Sigmoid colon (tissue), 4 donors: ENCODE data around the gene HHAT.

Source experiments
- EP300 ChIP-seq, 4 donors: sonication (generic); formaldehyde crosslinking; IDR thresholded peaks; one replicate each; pipeline ENCODE4 v1.6.1; 2017; ENCODE audit warnings: antibody characterized with exemption in 4 of 4
- POLR2A ChIP-seq, 2 donors: fragments of 450-650 bp; IDR thresholded peaks; one replicate each; pipeline ENCODE4 v1.6.1; 2016; ENCODE audit warnings: antibody characterized with exemption in 2 of 2, mild to moderate bottlenecking in 2 of 2, moderate library complexity in 2 of 2
- POLR2AphosphoS5 ChIP-seq, 4 donors: sonication (generic); formaldehyde crosslinking; IDR thresholded peaks; one replicate each; pipeline ENCODE4 v1.6.1; 2017; ENCODE audit warnings: antibody characterized with exemption in 4 of 4
- TF ChIP-seq, protein P1 (sequence below), 4 experiments: fragments of 450-650 bp in 3 of 4; fragments of 200-600 bp in 1 of 4; IDR thresholded peaks; one replicate each; pipeline ENCODE4 v1.5.1; 2016 to 2019; ENCODE audit warnings: antibody characterized with exemption in 4 of 4, mild to moderate bottlenecking in 3 of 4, moderate library complexity in 2 of 4

DNA sequence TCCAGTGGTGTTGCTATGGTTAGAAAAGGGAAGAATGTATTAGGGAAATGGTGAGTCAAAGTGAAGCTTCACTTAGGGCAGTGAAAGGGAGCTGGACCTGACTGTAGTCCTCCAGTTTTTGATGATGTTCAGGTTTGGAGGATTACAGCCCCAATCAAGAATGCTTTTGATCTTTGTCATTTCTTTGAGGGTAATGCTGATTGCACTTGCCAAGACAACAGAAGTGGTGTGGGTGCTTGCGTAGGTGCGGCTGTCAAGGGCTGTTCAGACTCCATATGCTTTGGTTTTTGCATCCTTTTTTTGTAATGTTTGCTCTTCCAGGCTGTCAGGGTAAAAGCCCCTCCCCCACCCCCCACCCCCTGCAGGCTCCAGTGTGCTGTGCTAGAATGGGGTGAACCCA, 38.9 kb downstream of the HHAT start:
- TF ChIP-seq, protein P1, sequence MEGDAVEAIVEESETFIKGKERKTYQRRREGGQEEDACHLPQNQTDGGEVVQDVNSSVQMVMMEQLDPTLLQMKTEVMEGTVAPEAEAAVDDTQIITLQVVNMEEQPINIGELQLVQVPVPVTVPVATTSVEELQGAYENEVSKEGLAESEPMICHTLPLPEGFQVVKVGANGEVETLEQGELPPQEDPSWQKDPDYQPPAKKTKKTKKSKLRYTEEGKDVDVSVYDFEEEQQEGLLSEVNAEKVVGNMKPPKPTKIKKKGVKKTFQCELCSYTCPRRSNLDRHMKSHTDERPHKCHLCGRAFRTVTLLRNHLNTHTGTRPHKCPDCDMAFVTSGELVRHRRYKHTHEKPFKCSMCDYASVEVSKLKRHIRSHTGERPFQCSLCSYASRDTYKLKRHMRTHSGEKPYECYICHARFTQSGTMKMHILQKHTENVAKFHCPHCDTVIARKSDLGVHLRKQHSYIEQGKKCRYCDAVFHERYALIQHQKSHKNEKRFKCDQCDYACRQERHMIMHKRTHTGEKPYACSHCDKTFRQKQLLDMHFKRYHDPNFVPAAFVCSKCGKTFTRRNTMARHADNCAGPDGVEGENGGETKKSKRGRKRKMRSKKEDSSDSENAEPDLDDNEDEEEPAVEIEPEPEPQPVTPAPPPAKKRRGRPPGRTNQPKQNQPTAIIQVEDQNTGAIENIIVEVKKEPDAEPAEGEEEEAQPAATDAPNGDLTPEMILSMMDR (IDR thresholded peaks at IDR 0.05) = no peak
- TF ChIP-seq EP300 (IDR thresholded peaks at IDR 0.05) (no peak), POLR2A (IDR thresholded peaks at IDR 0.05) (no peak), POLR2AphosphoS5 (IDR thresholded peaks at IDR 0.05) (no peak)
